IMR-90 (cell line): Measurements from ENCODE around the gene AVP. TPM values are rescaled to one million over a fixed set of nuclear protein-coding genes. Genes with fewer than 3 reads are reported as not detected.
A peak's percentile ranks its signal among the peaks of the same experiment; 100 is the strongest.

Experiments
- ATAC-seq: fragments of 200-7000 bp; cut with Tn5 transposase; 2 replicates; pipeline ENCODE4 v1.9.1; 2020; ENCODE audit warnings: low read depth, mild to moderate bottlenecking, moderate library complexity
- BruUV-seq: library from RNA; stranded (reverse); fragments of 400-500 nt; replicated peaks from 2 replicates; lab custom pipeline; 2021; lab: Mats Ljungman, UMichigan
- CTCF ChIA-PET: fragments of 300-600 bp; formaldehyde crosslinking; extraction: SDS; loops from one replicate; lab custom pipeline; 2021; ENCODE audit warnings: antibody characterized with exemption; lab: Yijun Ruan, JAX
- POLR2A ChIA-PET: fragments of 300-600 bp; sonication (Branson Sonifier 250); formaldehyde crosslinking; loops from one replicate; lab custom pipeline; 2022; ENCODE audit warnings: antibody characterized with exemption; ENCODE audit not compliant: unreplicated experiment; lab: Charles Lee
- DNase-seq: peaks from one replicate; pipeline ENCODE4 v3.0.0; 2013
- H2AFZ ChIP-seq: replicated peaks from 2 replicates; pipeline ENCODE3; 2013; ENCODE audit warnings: low read length, mild to moderate bottlenecking; ENCODE audit not compliant: poor library complexity
- H2AK5ac ChIP-seq: 2 replicates; pipeline ENCODE4 v1.6.1; 2013; ENCODE audit warnings: low read depth, low read length, inconsistent platforms
- H2AK9ac ChIP-seq: replicated peaks from 2 replicates; pipeline ENCODE3; 2013; ENCODE audit warnings: mild to moderate bottlenecking, low read depth, low read length, moderate library complexity; ENCODE audit not compliant: poor library complexity
- H2BK120ac ChIP-seq: 2 replicates; pipeline ENCODE4 v1.6.1; 2013; ENCODE audit warnings: low read depth, low read length, inconsistent platforms
- H2BK15ac ChIP-seq: 3 replicates; pipeline ENCODE4 v1.6.1; 2013; ENCODE audit warnings: low read depth, low read length, inconsistent platforms
- H2BK20ac ChIP-seq: 2 replicates; pipeline ENCODE4 v1.6.1; 2013; ENCODE audit warnings: low read depth, mild to moderate bottlenecking, inconsistent platforms, low read length, moderate library complexity
- H2BK5ac ChIP-seq: 2 replicates; pipeline ENCODE4 v1.6.1; 2013; ENCODE audit warnings: mild to moderate bottlenecking, low read depth, low read length, inconsistent platforms; ENCODE audit not compliant: poor library complexity, severe bottlenecking
- H3K14ac ChIP-seq: replicated peaks from 2 replicates; pipeline ENCODE4 v1.6.1; 2013; ENCODE audit warnings: low read depth, low read length, inconsistent platforms
- H3K18ac ChIP-seq: 2 replicates; pipeline ENCODE4 v1.6.1; 2013; ENCODE audit warnings: low read depth, low read length, control low read depth
- H3K23ac ChIP-seq: 2 replicates; pipeline ENCODE4 v1.6.1; 2013; ENCODE audit warnings: low read depth, low read length, inconsistent platforms
- H3K27ac ChIP-seq: 2 replicates; pipeline ENCODE4 v1.5.1; 2013; ENCODE audit warnings: mild to moderate bottlenecking, control low read depth, low read length; ENCODE audit not compliant: insufficient read depth
- H3K27me3 ChIP-seq: 2 replicates; pipeline ENCODE4 v1.6.1; 2013; ENCODE audit warnings: low read length; ENCODE audit not compliant: control insufficient read depth, insufficient read depth
- H3K36me3 ChIP-seq: 2 replicates; pipeline ENCODE4 v1.6.1; 2013; ENCODE audit warnings: low read length, mixed read lengths; ENCODE audit not compliant: control insufficient read depth, insufficient read depth
- H3K4ac ChIP-seq: 2 replicates; pipeline ENCODE4 v1.6.1; 2013; ENCODE audit warnings: low read depth, low read length, inconsistent platforms
- H3K4me1 ChIP-seq: 2 replicates; pipeline ENCODE4 v1.6.1; 2013; ENCODE audit warnings: low read length, mixed read lengths; ENCODE audit not compliant: control insufficient read depth, insufficient read depth
- H3K4me2 ChIP-seq: 2 replicates; pipeline ENCODE4 v1.6.1; 2013; ENCODE audit warnings: low read depth, mild to moderate bottlenecking, control low read depth, low read length, moderate library complexity
- H3K4me3 ChIP-seq: 2 replicates; pipeline ENCODE4 v1.5.1; 2013; ENCODE audit warnings: low read depth, mild to moderate bottlenecking, control low read depth, low read length, moderate library complexity; ENCODE audit not compliant: insufficient read depth
- H3K56ac ChIP-seq: 2 replicates; pipeline ENCODE4 v1.6.1; 2013; ENCODE audit warnings: low read length, inconsistent platforms; ENCODE audit not compliant: insufficient read depth; ENCODE audit errors: extremely low read depth
- H3K79me1 ChIP-seq, 2 experiments: 2 replicates each; pipeline ENCODE4 v1.6.1; 2013; ENCODE audit warnings: low read length in 2 of 2, inconsistent platforms in 1 of 2, low read depth in 1 of 2
- H3K9ac ChIP-seq: 2 replicates; pipeline ENCODE4 v1.6.1; 2013; ENCODE audit warnings: low read depth, low read length, control low read depth
- H3K9me1 ChIP-seq: 2 replicates; pipeline ENCODE4 v1.6.1; 2013; ENCODE audit warnings: low read length, inconsistent platforms; ENCODE audit not compliant: insufficient read depth
- H3K9me3 ChIP-seq: 2 replicates; pipeline ENCODE4 v1.6.1; 2013; ENCODE audit warnings: low read length; ENCODE audit not compliant: control insufficient read depth, insufficient read depth
- H4K20me1 ChIP-seq: 2 replicates; pipeline ENCODE4 v1.6.1; 2013; ENCODE audit warnings: low read length, inconsistent platforms; ENCODE audit not compliant: insufficient read depth
- H4K5ac ChIP-seq: 2 replicates; pipeline ENCODE4 v1.6.1; 2013; ENCODE audit warnings: mild to moderate bottlenecking, low read depth, low read length, control low read depth
- H4K8ac ChIP-seq, 2 experiments: 2 replicates each; pipeline ENCODE4 v1.6.1; 2013; ENCODE audit warnings: low read depth in 2 of 2, low read length in 2 of 2, control low read depth in 1 of 2, inconsistent platforms in 1 of 2
- H4K91ac ChIP-seq: 2 replicates; pipeline ENCODE4 v1.6.1; 2013; ENCODE audit warnings: low read depth, low read length, inconsistent platforms; ENCODE audit not compliant: insufficient read depth
- BHLHE40 ChIP-seq: fragments of 150-350 bp; IDR thresholded peaks from 2 replicates; pipeline ENCODE4 v1.6.1; 2016; ENCODE audit warnings: mild to moderate bottlenecking, low read depth, low read length
- CEBPB ChIP-seq: IDR thresholded peaks from 2 replicates; pipeline ENCODE4 v1.6.1; 2012; ENCODE audit warnings: low read depth, low read length, improper control_type of control experiment
- CHD1 ChIP-seq: IDR thresholded peaks from 2 replicates; pipeline ENCODE4 v1.6.1; 2012; ENCODE audit warnings: low read depth, low read length, improper control_type of control experiment
- CTCF ChIP-seq: conservative IDR thresholded peaks from 2 replicates; pipeline ENCODE4 v1.5.1; 2012; ENCODE audit warnings: mild to moderate bottlenecking, low read depth, low read length, improper control_type of control experiment
- ELK1 ChIP-seq: fragments of 150-350 bp; IDR thresholded peaks from 2 replicates; pipeline ENCODE4 v1.6.1; 2016; ENCODE audit warnings: low read depth, mild to moderate bottlenecking, low read length, moderate library complexity, borderline replicate concordance
- FOS ChIP-seq: fragments of 150-350 bp; IDR thresholded peaks from 2 replicates; pipeline ENCODE4 v1.6.1; 2016; ENCODE audit warnings: low read depth, low read length
- MAFK ChIP-seq: IDR thresholded peaks from 2 replicates; pipeline ENCODE4 v1.6.1; 2012; ENCODE audit warnings: low read depth, low read length, improper control_type of control experiment
- MAZ ChIP-seq: IDR thresholded peaks from 2 replicates; pipeline ENCODE4 v1.6.1; 2012; ENCODE audit warnings: low read depth, mild to moderate bottlenecking, low read length, improper control_type of control experiment, moderate library complexity, borderline replicate concordance
- MXI1 ChIP-seq: IDR thresholded peaks from 2 replicates; pipeline ENCODE4 v1.6.1; 2012; ENCODE audit warnings: low read depth, mild to moderate bottlenecking, low read length, moderate library complexity, borderline replicate concordance
- NFE2L2 ChIP-seq: fragments of 150-350 bp; IDR thresholded peaks from 2 replicates; pipeline ENCODE4 v1.6.1; 2016; ENCODE audit warnings: low read depth, mild to moderate bottlenecking, low read length
- POLR2A ChIP-seq: IDR thresholded peaks from 2 replicates; pipeline ENCODE4 v1.6.1; 2012; ENCODE audit warnings: mild to moderate bottlenecking, low read depth, low read length
- RAD21 ChIP-seq: IDR thresholded peaks from 2 replicates; pipeline ENCODE4 v1.6.1; 2012; ENCODE audit warnings: low read length, improper control_type of control experiment
- RCOR1 ChIP-seq: IDR thresholded peaks from 2 replicates; pipeline ENCODE4 v1.6.1; 2012; ENCODE audit warnings: mild to moderate bottlenecking, low read length, improper control_type of control experiment; ENCODE audit not compliant: insufficient replicate concordance
- RFX5 ChIP-seq: IDR thresholded peaks from 2 replicates; pipeline ENCODE4 v1.8.0; 2012; ENCODE audit warnings: low read depth, mild to moderate bottlenecking, low read length, moderate library complexity
- SMC3 ChIP-seq: fragments of 150-350 bp; IDR thresholded peaks from 2 replicates; pipeline ENCODE4 v1.6.1; 2016; ENCODE audit warnings: low read depth, mild to moderate bottlenecking, antibody characterized with exemption, low read length, moderate library complexity
- USF2 ChIP-seq: fragments of 150-350 bp; IDR thresholded peaks from 2 replicates; pipeline ENCODE4 v1.6.1; 2017; ENCODE audit warnings: mild to moderate bottlenecking, antibody characterized with exemption, low read length, low read depth
- WGBS, 2 experiments: methylation state at CpG; one replicate each; pipeline versions ENCODE4 v1.1.5 to v1.1.7; 2013; ENCODE audit warnings: missing lambda C conversion rate in 2 of 2; ENCODE audit not compliant: insufficient read length in 1 of 2; ENCODE audit errors: extremely low coverage in 2 of 2; 5-methylcytosine and 5-hydroxymethylcytosine counted together
- dilution Hi-C: fragments of 300-500 bp; cut with HindIII; formaldehyde crosslinking; loops from one replicate; pipeline ENCODE4 v1.14.3; 2018; ENCODE audit warnings: low sequenced_read_pairs; ENCODE audit not compliant: unreplicated experiment
- in situ Hi-C: fragments of 300-500 bp; cut with MboI; formaldehyde crosslinking; loops from 3 replicates; pipeline ENCODE4 v1.14.3; 2019; ENCODE audit warnings: low sequenced_read_pairs, inconsistent platforms, mixed read lengths
- intact Hi-C: fragments of 100-400 bp; cut with micrococcal nuclease; formaldehyde crosslinking; loops from 2 replicates; pipeline ENCODE4 v1.10.0; 2022
- polyA plus RNA-seq, 3 experiments: library from polyadenylated mRNA; depleted of rRNA; stranded (reverse); fragments of >200 nt; gene quantifications; 2 replicates each; pipeline ENCODE4 v1.2.3, GENCODE V29; 2012; ENCODE audit warnings: low replicate concordance in 1 of 3
- total RNA-seq: library from RNA; depleted of rRNA; stranded (reverse); fragments of >200 nt; gene quantifications from 2 replicates; pipeline ENCODE4 v1.2.3, GENCODE V29; 2012

The AVP gene
- total and polyA plus RNA-seq, 2 of the 4 experiments (the other 2 are of a cell fraction) = not detected

- H4K91ac ChIP-seq = no peak overlapping the region
- H3K14ac ChIP-seq = no peak overlapping the region
- TF ChIP-seq RCOR1 (no peak), CTCF (no peak), RFX5 (no peak), ELK1 (no peak), CHD1 (no peak), CEBPB (no peak), MAZ (no peak), BHLHE40 (no peak), USF2 (no peak), SMC3 (no peak), POLR2A (no peak), FOS (no peak), RAD21 (no peak), MAFK (no peak), MXI1 (no peak), NFE2L2 (no peak)
- no peak overlapping the region for H4K5ac ChIP-seq
- no peak for DNase-seq
- H3K9me1 ChIP-seq = peaks cover 4% of the 10 kb centered on the region; the same call in 1 of the 2 replicates
- H3K27me3 ChIP-seq = peaks cover 60% of the 10 kb centered on the region
- no peaks in the 10 kb centered on the region; the same call in 1 of the 2 replicates for H3K4me1 ChIP-seq
- H3K27ac ChIP-seq = no peak overlapping the region
- no peak overlapping the region for H3K4ac ChIP-seq
- dilution Hi-C loops (no loop called here), intact Hi-C loops (no loop called here), in situ Hi-C loops (no loop called here)
- H3K9ac ChIP-seq = no peak overlapping the region
- 90% methylated on average over 3 of the region's 8 CpGs; no CpG with 5 or more reads in 1 of the 2 experiments for WGBS, 2 experiments
- POLR2A ChIA-PET = no interaction called here
- H3K18ac ChIP-seq = no peak overlapping the region
- H2AFZ ChIP-seq = no peak overlapping the region
- no peaks in the 10 kb centered on the region; the same call in 1 of the 2 replicates for H3K9me3 ChIP-seq
- H4K20me1 ChIP-seq = no peaks in the 10 kb centered on the region
- no peaks in the 10 kb centered on the region for H3K79me1 ChIP-seq
- H3K4me3 ChIP-seq = no peak overlapping the region
- no peaks in the 10 kb centered on the region for H3K36me3 ChIP-seq
- H2BK120ac ChIP-seq = no peak overlapping the region
- BruUV-seq = no TSS peak
- no peak overlapping the region for H4K8ac ChIP-seq
- H3K23ac ChIP-seq = no peak overlapping the region
- no peak overlapping the region for H2BK20ac ChIP-seq
- H3K4me2 ChIP-seq = no peak overlapping the region
- CTCF ChIA-PET = no interaction called here
- no peak overlapping the region for H2AK5ac ChIP-seq
- H2AK9ac ChIP-seq = peak overlapping the region; percentile 42
- ATAC-seq = no peak
- H2BK5ac ChIP-seq = no peak overlapping the region
- no peak overlapping the region for H2BK15ac ChIP-seq
- H3K56ac ChIP-seq = no peak overlapping the region
Measured at GRCh38 chr20:3085571-3086072, 1.1 kb upstream of the AVP start.
